Measurements from ENCODE around the gene FKBP5.

The FKBP5 gene

DNA sequence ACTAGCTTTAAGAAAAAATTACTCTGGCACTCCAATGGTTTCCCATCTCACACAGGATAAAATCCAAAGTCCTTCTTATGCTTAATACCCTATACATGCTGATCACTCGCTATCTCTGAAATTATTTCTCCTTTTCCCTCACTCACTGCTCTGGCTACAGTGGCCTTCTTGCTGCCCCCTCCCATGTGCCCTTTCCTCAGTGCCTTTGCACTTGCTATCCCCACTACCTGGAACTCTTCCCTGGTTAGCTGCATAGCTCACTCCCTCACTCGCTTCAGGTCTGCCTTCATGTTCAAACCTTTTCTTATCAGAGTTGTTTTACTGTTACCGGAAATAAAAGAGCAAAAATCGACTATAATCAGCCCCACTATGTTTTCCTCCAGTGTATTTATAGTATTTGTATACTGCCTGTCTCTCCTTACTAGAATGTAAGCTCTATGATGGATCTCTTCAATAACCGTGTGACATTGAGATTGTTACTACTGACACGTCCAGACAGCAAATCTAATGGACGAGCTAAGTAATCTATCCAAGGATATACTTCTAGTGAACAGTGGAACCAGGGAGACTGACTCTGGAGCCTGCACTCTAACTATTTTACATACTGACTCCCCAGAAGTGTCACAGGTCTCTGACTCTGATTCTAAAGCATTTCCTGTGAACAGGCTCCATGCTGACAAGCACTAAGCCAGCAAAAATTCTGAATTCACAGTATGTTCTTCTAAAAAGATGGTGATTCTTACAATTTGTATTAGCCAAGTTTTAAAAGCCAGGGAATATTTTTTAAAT lies 25.1 kb downstream of the FKBP5 start:
- no peak for DNase-seq (ENCODE audit: low read depth, low spot score)

- DNase-seq (ENCODE audit: low read depth, low spot score): no peak
Measured at GRCh38 chr6:35662999-35663398, 25.7 kb downstream of the FKBP5 start.

- DNase-seq (ENCODE audit: low read depth, low spot score): no peak
Measured at GRCh38 chr6:35654883-35655282, 33.8 kb downstream of the FKBP5 start.

DNA sequence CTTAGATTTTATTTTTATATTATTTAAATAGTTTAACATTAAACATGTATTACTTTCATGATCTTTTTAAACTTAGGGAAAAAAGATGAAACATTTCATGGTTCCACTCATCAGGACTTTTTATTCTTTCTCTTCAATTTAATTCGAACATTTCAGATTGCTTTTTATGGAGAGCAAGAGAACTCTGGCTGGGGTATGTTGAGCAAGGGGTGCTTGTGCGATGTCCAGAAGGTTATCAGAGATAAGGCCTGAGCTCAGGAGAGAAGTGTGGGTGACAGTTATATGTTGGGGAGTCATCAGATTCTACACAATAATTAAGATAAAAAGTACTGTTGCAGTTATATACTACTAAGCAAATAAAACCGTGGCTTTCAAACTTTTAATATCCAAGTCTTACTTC lies 37.5 kb downstream of the FKBP5 start:
- no peak for DNase-seq (ENCODE audit: low read depth, low spot score)

DNA sequence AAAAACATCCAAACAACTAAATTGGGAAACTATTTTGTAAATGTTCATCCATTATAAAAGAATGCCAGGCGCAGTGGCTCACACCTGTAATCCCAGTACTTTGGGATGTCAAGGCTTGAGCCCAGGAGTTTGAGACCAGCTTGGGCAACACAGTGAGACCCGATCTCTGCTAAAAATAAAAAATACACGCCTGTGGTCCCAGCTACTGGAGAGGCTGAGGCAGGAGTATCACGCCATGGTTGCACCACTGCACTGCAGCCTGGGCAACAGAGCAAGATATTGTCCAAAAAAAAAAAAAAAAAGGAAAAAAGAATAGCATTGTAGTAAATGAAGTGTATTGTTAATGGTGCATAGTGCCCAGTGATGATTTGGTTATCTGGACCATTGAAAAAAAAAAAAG lies 38.7 kb downstream of the FKBP5 start:
- no peak for DNase-seq (ENCODE audit: low read depth, low spot score)

GRCh38 chr6:35648203-35648602 lies 40.5 kb downstream of the FKBP5 start:
- DNase-seq (ENCODE audit: low read depth, low spot score): no peak

- no peak for DNase-seq (ENCODE audit: low read depth, low spot score)
Measured at GRCh38 chr6:35647400-35647799, 41.3 kb downstream of the FKBP5 start.

DNA sequence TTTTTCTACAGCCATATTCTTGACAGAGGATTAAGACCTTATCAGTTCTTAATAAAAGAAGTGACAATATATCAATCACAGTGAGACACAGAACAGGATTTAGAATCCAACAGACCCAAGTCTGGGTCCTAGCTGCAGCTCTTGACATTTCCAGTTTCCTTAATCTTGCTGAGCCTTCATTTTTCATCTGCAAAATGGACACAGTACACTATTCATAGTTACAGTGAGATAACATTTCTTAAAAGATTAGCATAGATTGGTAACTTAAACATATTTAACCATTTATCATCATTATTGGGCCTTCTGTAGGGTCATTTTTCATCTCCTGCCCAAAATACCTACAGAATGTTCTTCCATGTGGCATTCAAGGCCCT lies 45.6 kb downstream of the FKBP5 start:
- no peak for DNase-seq (ENCODE audit: low read depth, low spot score)

DNA sequence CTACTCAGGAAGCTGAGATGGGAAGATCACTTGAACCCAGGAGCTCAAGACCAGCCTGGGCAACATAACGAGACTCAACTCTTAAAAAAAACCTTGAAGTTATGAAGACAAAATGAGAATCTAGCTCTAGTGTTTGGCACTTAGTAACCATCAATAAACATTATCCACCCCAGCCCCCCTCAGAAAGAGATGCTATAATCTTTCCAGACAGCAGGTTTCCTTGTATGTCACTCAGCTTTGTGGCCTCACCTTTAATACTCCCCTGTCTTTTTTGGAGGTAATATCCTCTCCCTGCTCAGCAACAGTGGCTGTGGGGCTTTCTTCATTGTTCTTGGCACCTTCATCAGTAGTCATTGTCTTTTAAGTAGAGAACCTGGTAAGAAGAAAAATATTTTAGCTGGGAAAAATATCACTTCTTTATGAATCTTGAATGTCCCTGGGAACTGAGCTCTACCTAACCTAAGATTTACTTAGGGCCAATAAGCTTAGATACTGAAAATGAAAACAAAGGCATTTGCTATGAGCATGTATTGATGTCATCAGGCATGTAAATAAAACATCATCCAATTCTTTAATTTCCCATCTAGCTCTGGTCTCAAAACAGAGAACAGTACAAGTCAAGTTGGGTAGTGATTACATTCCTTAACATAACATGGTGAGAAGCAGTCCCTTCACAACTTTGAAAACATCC lies 46.1 kb downstream of the FKBP5 start:
- no peak for DNase-seq (ENCODE audit: low read depth, low spot score)

- DNase-seq (ENCODE audit: low read depth, low spot score): no peak
Measured at GRCh38 chr6:35640017-35640664, 48.6 kb downstream of the FKBP5 start.

- no peak for DNase-seq (ENCODE audit: low read depth, low spot score)
Measured at GRCh38 chr6:35638679-35639078, 50.0 kb downstream of the FKBP5 start.

GRCh38 chr6:35637911-35638310 lies 50.8 kb downstream of the FKBP5 start:
- DNase-seq (ENCODE audit: low read depth, low spot score): no peak

DNA sequence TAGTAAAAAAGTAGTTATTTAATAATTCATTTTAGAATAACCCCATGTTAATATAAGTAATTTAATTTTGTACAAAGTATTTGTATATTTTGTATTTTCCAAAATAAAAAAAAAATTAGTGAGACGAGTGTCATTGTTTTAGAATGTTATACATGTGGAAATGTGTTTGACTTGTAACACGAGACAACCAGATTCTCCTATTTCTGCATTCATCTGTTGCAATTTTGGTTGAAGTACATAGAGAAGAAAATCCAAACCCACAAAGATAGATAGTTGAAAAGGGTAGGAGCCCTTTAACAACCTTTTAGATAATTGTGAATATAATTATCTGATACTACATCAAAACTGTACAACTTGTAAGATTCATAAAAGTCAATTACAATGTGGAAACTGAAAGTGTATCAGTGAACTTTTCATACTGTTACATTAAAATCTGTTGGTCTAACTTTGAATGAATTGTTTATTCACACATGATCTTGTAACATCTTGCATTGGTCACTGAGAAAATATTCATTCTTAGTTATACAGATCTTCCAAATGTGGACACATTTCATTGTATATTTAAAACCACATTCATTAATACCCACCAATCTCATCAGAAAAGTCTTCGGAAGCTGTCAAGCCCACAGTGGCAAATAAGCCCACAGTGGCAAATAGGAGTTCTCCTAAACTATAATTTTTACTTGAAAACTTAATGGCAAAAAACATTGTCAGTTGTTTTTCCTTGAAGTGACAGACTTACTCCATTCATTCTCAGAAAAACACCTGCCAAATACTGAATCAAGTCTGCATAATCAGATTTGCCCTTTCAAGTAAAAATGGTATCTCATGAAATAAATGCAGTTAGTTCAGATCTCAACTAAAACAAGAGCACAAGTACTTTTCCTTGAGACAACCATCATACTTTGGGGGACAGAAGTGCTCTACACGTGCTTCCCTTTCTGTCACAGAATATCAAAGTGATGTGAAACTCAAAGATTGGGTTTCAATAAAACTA lies 52.8 kb downstream of the FKBP5 start:
- no peak for DNase-seq (ENCODE audit: low read depth, low spot score)

DNA sequence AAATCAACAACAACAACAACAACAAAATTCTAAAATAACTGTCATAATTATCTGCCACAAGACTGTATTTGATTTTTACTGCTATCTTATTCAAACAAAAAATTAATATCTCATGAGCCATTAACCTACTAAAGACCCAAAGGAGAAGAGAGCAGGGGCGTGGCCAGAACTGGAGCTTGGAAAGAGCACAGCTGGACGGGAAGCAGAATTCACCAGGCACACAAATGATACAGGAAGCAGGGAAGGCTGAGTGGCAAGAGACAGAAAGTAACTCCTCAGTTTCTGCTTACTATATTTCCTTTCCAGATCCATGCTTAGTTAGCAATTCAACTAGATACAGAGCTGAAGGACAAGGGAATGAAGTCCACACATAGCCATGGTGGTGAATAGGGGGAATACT lies 54.4 kb downstream of the FKBP5 start:
- no peak for DNase-seq (ENCODE audit: low read depth, low spot score)

GRCh38 chr6:35633579-35634089 lies 55.1 kb downstream of the FKBP5 start:
- DNase-seq (ENCODE audit: low read depth, low spot score): no peak

DNA sequence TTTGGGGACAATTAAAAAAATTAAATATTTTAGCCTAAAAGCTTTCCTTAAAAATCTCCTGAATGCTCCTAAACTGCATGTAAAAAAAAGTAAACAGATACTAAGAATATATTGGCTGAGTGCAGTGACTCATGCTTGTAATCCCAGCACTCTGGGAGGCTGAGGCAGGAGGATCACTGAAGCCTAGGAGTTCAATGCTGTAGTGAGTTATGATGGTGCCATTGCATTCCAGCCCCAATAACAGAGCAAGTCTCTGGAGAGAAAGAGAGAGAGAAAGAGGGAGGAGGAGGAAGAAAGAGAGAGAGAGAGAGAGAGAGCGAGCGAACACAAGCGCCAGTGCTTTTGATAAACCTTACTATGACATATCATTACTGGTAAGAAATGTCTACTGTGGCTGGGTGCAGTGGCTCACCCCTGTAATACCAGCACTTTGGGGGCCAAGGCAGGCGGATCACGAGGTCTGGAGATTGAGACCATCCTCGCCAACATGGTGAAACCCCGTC lies 58.8 kb downstream of the FKBP5 start:
- DNase-seq (ENCODE audit: low read depth, low spot score): no peak

DNA sequence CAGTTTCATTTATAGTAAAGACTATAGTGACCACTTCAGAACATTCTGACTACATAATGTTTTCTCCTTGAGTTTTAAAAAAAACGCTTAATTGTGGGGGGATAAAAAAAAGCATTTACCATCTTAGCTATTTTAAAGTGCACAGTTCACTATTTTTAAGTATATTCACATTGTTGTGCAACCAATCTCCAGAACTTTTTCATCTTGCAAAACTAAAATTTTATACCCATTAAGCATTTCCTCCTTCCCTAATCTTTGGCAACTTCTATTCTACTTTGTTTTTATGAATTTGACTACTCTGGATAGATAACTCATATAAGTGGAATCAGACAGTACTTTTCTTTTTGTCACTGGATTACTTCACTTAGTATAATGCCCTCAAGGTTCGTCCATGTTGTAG lies 62.3 kb downstream of the FKBP5 start:
- DNase-seq (ENCODE audit: low read depth, low spot score): no peak

DNA sequence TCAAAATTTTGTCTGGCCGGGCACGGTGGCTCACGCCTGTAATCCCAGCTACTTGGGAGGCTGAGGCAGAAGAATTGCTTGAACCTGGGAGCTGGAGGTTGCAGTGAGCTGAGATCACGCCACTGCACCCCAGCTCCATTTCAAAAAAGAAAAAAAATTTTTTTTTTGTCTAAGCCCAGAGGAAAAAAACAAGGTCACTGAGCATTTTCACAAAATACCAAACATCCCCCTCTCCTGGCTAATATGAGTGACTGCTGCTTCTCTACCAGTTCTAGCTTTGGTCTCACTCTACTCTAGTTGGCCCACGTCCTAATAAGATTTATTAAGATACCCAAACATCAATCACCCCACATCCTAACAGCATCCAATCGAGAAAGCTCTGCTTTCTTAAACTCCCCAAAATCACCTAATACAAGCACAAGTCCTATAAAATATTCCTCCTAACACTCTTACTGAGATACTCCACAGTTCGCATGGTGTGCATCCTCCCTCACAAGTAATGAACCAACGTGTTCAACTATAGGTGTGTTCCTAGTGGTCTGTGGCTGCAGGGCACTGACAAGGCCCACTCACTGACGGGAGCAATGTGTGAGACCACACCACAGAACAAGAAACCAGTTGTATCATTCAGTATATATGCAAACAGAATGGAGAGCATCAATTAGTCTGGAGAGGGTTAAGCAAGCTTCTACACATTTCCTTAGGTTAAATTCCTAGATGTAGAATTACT lies 64.2 kb downstream of the FKBP5 start:
- no peak for DNase-seq (ENCODE audit: low read depth, low spot score)

DNA sequence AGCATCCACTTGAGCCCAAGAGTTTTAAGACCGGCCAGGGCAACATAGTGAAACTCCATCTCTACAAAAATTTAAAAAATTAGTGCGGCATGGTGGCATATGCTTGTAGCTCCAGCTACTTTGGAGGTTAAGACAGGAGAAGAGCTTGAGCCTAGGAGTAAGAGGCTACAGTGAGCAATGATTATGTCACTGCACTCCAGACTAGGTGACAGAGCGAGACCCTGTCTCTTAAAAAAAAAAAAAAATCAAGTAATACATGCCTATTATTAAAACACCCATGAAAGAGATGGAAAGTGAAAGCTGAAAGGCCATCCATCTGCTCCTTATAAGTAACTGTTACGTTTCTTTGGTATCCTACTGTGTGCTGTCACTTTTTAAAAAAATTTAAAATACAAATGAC lies 66.4 kb downstream of the FKBP5 start:
- DNase-seq (ENCODE audit: low read depth, low spot score): no peak

GRCh38 chr6:35620706-35621105 lies 68.0 kb downstream of the FKBP5 start:
- DNase-seq (ENCODE audit: low read depth, low spot score): no peak

GRCh38 chr6:35613762-35614161 lies 75.0 kb downstream of the FKBP5 start:
- no peak for DNase-seq (ENCODE audit: low read depth, low spot score)
